ENCODE data around the gene KCNH1. TPM values are rescaled to one million over a fixed set of nuclear protein-coding genes. Genes with fewer than 3 reads are reported as not detected.

KCNH1 gene, protein sequence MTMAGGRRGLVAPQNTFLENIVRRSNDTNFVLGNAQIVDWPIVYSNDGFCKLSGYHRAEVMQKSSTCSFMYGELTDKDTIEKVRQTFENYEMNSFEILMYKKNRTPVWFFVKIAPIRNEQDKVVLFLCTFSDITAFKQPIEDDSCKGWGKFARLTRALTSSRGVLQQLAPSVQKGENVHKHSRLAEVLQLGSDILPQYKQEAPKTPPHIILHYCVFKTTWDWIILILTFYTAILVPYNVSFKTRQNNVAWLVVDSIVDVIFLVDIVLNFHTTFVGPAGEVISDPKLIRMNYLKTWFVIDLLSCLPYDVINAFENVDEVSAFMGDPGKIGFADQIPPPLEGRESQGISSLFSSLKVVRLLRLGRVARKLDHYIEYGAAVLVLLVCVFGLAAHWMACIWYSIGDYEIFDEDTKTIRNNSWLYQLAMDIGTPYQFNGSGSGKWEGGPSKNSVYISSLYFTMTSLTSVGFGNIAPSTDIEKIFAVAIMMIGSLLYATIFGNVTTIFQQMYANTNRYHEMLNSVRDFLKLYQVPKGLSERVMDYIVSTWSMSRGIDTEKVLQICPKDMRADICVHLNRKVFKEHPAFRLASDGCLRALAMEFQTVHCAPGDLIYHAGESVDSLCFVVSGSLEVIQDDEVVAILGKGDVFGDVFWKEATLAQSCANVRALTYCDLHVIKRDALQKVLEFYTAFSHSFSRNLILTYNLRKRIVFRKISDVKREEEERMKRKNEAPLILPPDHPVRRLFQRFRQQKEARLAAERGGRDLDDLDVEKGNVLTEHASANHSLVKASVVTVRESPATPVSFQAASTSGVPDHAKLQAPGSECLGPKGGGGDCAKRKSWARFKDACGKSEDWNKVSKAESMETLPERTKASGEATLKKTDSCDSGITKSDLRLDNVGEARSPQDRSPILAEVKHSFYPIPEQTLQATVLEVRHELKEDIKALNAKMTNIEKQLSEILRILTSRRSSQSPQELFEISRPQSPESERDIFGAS
- 6.9 and 10.1 TPM in 2 replicates for total RNA-seq

- TF ChIP-seq, protein P1, sequence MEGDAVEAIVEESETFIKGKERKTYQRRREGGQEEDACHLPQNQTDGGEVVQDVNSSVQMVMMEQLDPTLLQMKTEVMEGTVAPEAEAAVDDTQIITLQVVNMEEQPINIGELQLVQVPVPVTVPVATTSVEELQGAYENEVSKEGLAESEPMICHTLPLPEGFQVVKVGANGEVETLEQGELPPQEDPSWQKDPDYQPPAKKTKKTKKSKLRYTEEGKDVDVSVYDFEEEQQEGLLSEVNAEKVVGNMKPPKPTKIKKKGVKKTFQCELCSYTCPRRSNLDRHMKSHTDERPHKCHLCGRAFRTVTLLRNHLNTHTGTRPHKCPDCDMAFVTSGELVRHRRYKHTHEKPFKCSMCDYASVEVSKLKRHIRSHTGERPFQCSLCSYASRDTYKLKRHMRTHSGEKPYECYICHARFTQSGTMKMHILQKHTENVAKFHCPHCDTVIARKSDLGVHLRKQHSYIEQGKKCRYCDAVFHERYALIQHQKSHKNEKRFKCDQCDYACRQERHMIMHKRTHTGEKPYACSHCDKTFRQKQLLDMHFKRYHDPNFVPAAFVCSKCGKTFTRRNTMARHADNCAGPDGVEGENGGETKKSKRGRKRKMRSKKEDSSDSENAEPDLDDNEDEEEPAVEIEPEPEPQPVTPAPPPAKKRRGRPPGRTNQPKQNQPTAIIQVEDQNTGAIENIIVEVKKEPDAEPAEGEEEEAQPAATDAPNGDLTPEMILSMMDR (conservative IDR thresholded peaks at IDR 0.05; ENCODE audit: low read depth, low read length), result peak; percentile 78
- DNase-seq (ENCODE audit: low read depth), result no peak
- H3K4me3 ChIP-seq (ENCODE audit: low read depth, low read length), result peak within 1 kb of the TSS; percentile 60
Observed at GRCh38 chr1:211133836-211134669, at the start of gene KCNH1. Gene KCNH1, minus strand, starts transcription at chr1:211134148. Its CDS starts 203 bp downstream, at chr1:211133945.

DNA sequence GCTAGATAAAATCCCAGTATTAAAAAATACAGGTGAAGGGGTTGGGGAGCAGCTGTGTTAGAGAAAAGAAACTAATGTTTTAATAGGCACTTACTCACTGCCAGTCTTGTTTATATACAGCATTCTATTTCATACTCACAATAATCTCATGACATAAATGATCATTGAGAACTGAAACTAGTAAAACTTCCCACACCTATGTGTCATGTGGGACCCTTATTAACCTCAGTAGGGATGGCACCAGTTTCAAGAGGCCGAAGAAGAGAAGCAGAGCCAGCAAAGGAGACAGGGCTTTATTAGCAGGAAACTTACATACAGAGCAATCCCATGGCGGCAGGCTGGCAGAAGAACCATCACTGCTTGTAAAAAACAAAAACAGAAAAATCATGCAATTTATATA is 48.8 kb upstream of the KCNH1 start:
- no peak for DNase-seq (ENCODE audit: low read depth)
- TF ChIP-seq, protein P1 (conservative IDR thresholded peaks at IDR 0.05; ENCODE audit: low read depth, low read length), result no peak
- no peak overlapping the region for H3K4me3 ChIP-seq (ENCODE audit: low read depth, low read length)

DNA sequence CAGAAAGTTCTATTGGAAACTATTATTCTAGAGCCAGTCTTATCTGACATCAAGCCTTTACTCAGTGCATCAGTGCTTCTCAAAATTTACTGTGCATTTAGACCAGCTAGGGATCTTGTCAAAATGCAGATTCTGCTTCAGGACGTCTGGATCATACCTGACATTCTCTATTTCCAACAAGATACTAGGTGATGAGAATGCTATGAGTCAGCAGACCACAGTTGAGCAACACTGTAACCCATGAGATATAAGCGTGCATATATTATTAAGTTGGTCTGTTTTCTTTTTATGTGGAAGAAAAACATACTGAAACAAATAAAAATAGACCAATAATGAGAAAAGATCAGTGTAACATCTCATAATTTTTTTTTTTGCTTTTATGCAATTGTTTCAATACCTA is 40.4 kb upstream of the KCNH1 start:
- no peak for DNase-seq (ENCODE audit: low read depth)
- TF ChIP-seq, protein P1 (conservative IDR thresholded peaks at IDR 0.05; ENCODE audit: low read depth, low read length), result no peak
- no peak overlapping the region for H3K4me3 ChIP-seq (ENCODE audit: low read depth, low read length)

GRCh38 chr1:211172657-211173056 is 38.7 kb upstream of the KCNH1 start:
- TF ChIP-seq, protein P1 (conservative IDR thresholded peaks at IDR 0.05; ENCODE audit: low read depth, low read length), result no peak
- no peak overlapping the region for H3K4me3 ChIP-seq (ENCODE audit: low read depth, low read length)
- DNase-seq (ENCODE audit: low read depth), result no peak

DNA sequence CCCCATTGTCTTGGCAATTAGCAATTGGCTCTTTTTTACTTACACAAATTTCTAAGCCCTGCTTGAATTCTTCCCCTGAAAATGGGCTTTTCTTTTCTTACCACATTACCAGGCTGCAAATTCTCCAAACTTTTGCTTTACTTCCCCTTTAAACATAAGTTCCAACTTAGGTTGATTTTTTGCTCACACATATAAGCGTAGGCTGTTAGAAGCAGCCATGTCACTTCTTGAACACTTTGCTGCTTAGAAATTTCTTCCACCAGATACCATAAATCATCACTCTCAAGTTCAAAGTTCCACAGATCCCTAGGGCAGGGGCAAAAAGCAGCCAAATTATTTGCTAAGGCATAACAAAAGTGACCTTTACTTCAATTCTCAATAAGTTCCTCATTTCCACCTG is 35.4 kb upstream of the KCNH1 start:
- DNase-seq (ENCODE audit: low read depth), result no peak
- TF ChIP-seq, protein P1 (conservative IDR thresholded peaks at IDR 0.05; ENCODE audit: low read depth, low read length), result no peak
- no peak overlapping the region for H3K4me3 ChIP-seq (ENCODE audit: low read depth, low read length)

GRCh38 chr1:211158866-211159265 is 24.9 kb upstream of the KCNH1 start:
- H3K4me3 ChIP-seq (ENCODE audit: low read depth, low read length), result no peak overlapping the region

More at GRCh38 chr1:211158866-211159265, 24.9 kb upstream of the KCNH1 start:
- no peak for DNase-seq (ENCODE audit: low read depth)
- TF ChIP-seq, protein P1 (conservative IDR thresholded peaks at IDR 0.05; ENCODE audit: low read depth, low read length), result no peak

Data from epithelial cell of proximal tubule (primary cell).